Measurements from ENCODE around the gene VASH2. TPM values are rescaled to one million over a fixed set of nuclear protein-coding genes. Genes with fewer than 3 reads are reported as not detected.

VASH2 gene
- total and polyA plus RNA-seq, 9 donors, result 25.3 to 81.7 (median 49.8) TPM

- peak; percentile 21 for DNase-seq
- Histone ChIP-seq H3K27ac (ENCODE audit: low read length) (peak overlapping the region; percentile 94), H3K9me3 (replicated peaks; ENCODE audit: control insufficient read depth, low read depth, low read length) (no peaks in the 10 kb centered on the region), H3K27me3 (ENCODE audit: control insufficient read depth, insufficient read depth, low read length) (no peaks in the 10 kb centered on the region), H3K4me1 (ENCODE audit: control insufficient read depth, insufficient read depth, low read length) (peaks cover 71% of the 10 kb centered on the region), H3K4me3 (ENCODE audit: low read length) (no peak overlapping the region), H3K36me3 (ENCODE audit: control insufficient read depth, insufficient read depth, low read length) (peaks cover 66% of the 10 kb centered on the region)
- 77% methylated on average over 9 of the region's 16 CpGs for WGBS (ENCODE audit: insufficient coverage)
Measured at GRCh38 chr1:212977781-212978645, 27.7 kb downstream of the VASH2 start.

- no peak overlapping the region for H3K4me3 ChIP-seq (ENCODE audit: low read length)
- H3K36me3 ChIP-seq (ENCODE audit: control insufficient read depth, insufficient read depth, low read length), result peaks cover 63% of the 10 kb centered on the region
- H3K27me3 ChIP-seq (ENCODE audit: control insufficient read depth, insufficient read depth, low read length), result no peaks in the 10 kb centered on the region
- H3K9me3 ChIP-seq (replicated peaks; ENCODE audit: control insufficient read depth, low read depth, low read length), result no peaks in the 10 kb centered on the region
- peak; percentile 86 for DNase-seq
- peak overlapping the region; percentile 94 for H3K27ac ChIP-seq (ENCODE audit: low read length)
- H3K4me1 ChIP-seq (ENCODE audit: control insufficient read depth, insufficient read depth, low read length), result peaks cover 70% of the 10 kb centered on the region
- WGBS (ENCODE audit: insufficient coverage), result no CpG with 5 or more reads among the region's 14 CpGs
Measured at GRCh38 chr1:212979340-212980122, 29.2 kb downstream of the VASH2 start.

- Histone ChIP-seq H3K9me3 (replicated peaks; ENCODE audit: control insufficient read depth, low read depth, low read length) (no peaks in the 10 kb centered on the region), H3K4me3 (ENCODE audit: low read length) (no peak overlapping the region), H3K4me1 (ENCODE audit: control insufficient read depth, insufficient read depth, low read length) (peaks cover 70% of the 10 kb centered on the region), H3K27me3 (ENCODE audit: control insufficient read depth, insufficient read depth, low read length) (no peaks in the 10 kb centered on the region), H3K27ac (ENCODE audit: low read length) (peak overlapping the region; percentile 94), H3K36me3 (ENCODE audit: control insufficient read depth, insufficient read depth, low read length) (peaks cover 60% of the 10 kb centered on the region)
- WGBS (ENCODE audit: insufficient coverage), result 20% methylated on average over 1 of the region's 7 CpGs
- peak; percentile 68 for DNase-seq
Measured at GRCh38 chr1:212980123-212980785, 29.9 kb downstream of the VASH2 start.

- no peaks in the 10 kb centered on the region for H3K27me3 ChIP-seq (ENCODE audit: control insufficient read depth, insufficient read depth, low read length)
- peak overlapping the region; percentile 94 for H3K27ac ChIP-seq (ENCODE audit: low read length)
- H3K9me3 ChIP-seq (replicated peaks; ENCODE audit: control insufficient read depth, low read depth, low read length), result no peaks in the 10 kb centered on the region
- H3K4me1 ChIP-seq (ENCODE audit: control insufficient read depth, insufficient read depth, low read length), result peaks cover 68% of the 10 kb centered on the region
- H3K4me3 ChIP-seq (ENCODE audit: low read length), result no peak overlapping the region
- DNase-seq, result peak; percentile 91
- peaks cover 52% of the 10 kb centered on the region for H3K36me3 ChIP-seq (ENCODE audit: control insufficient read depth, insufficient read depth, low read length)
- 40% methylated on average over 7 of the region's 11 CpGs for WGBS (ENCODE audit: insufficient coverage)
Measured at GRCh38 chr1:212981025-212981495, 30.7 kb downstream of the VASH2 start.

- WGBS (ENCODE audit: insufficient coverage), result 77% methylated on average over 3 of the region's 13 CpGs
- H3K27ac ChIP-seq (ENCODE audit: low read length), result peak overlapping the region; percentile 94
Measured at GRCh38 chr1:212981571-212982328, 31.4 kb downstream of the VASH2 start.

GRCh38 chr1:212982430-212983152 lies 32.2 kb downstream of the VASH2 start:
- peak; percentile 35 for DNase-seq
- Histone ChIP-seq H3K27ac (ENCODE audit: low read length) (peak overlapping the region; percentile 94), H3K9me3 (replicated peaks; ENCODE audit: control insufficient read depth, low read depth, low read length) (no peaks in the 10 kb centered on the region), H3K36me3 (ENCODE audit: control insufficient read depth, insufficient read depth, low read length) (peaks cover 41% of the 10 kb centered on the region), H3K4me3 (ENCODE audit: low read length) (no peak overlapping the region), H3K27me3 (ENCODE audit: control insufficient read depth, insufficient read depth, low read length) (no peaks in the 10 kb centered on the region), H3K4me1 (ENCODE audit: control insufficient read depth, insufficient read depth, low read length) (peaks cover 55% of the 10 kb centered on the region)
- no CpG with 5 or more reads among the region's 6 CpGs for WGBS (ENCODE audit: insufficient coverage)

More at GRCh38 chr1:212981571-212982328, 31.4 kb downstream of the VASH2 start:
- peak; percentile 57 for DNase-seq
- H3K36me3 ChIP-seq (ENCODE audit: control insufficient read depth, insufficient read depth, low read length), result peaks cover 49% of the 10 kb centered on the region
- H3K4me1 ChIP-seq (ENCODE audit: control insufficient read depth, insufficient read depth, low read length), result peaks cover 64% of the 10 kb centered on the region
- H3K27me3 ChIP-seq (ENCODE audit: control insufficient read depth, insufficient read depth, low read length), result no peaks in the 10 kb centered on the region
- no peaks in the 10 kb centered on the region for H3K9me3 ChIP-seq (replicated peaks; ENCODE audit: control insufficient read depth, low read depth, low read length)
- H3K4me3 ChIP-seq (ENCODE audit: low read length), result no peak overlapping the region

GRCh38 chr1:212983482-212983881 lies 33.1 kb downstream of the VASH2 start:
- H3K27me3 ChIP-seq (ENCODE audit: control insufficient read depth, insufficient read depth, low read length), result no peaks in the 10 kb centered on the region
- WGBS (ENCODE audit: insufficient coverage), result no CpG with 5 or more reads among the region's 3 CpGs
- H3K4me1 ChIP-seq (ENCODE audit: control insufficient read depth, insufficient read depth, low read length), result peaks cover 46% of the 10 kb centered on the region
- DNase-seq, result no peak
- no peak overlapping the region for H3K27ac ChIP-seq (ENCODE audit: low read length)
- no peak overlapping the region for H3K4me3 ChIP-seq (ENCODE audit: low read length)
- H3K36me3 ChIP-seq (ENCODE audit: control insufficient read depth, insufficient read depth, low read length), result peaks cover 38% of the 10 kb centered on the region
- H3K9me3 ChIP-seq (replicated peaks; ENCODE audit: control insufficient read depth, low read depth, low read length), result no peaks in the 10 kb centered on the region

GRCh38 chr1:212984522-212985291 lies 34.4 kb downstream of the VASH2 start:
- Histone ChIP-seq H3K27me3 (ENCODE audit: control insufficient read depth, insufficient read depth, low read length) (no peaks in the 10 kb centered on the region), H3K9me3 (replicated peaks; ENCODE audit: control insufficient read depth, low read depth, low read length) (no peaks in the 10 kb centered on the region), H3K4me1 (ENCODE audit: control insufficient read depth, insufficient read depth, low read length) (peaks cover 34% of the 10 kb centered on the region), H3K4me3 (ENCODE audit: low read length) (no peak overlapping the region), H3K36me3 (ENCODE audit: control insufficient read depth, insufficient read depth, low read length) (peaks cover 36% of the 10 kb centered on the region), H3K27ac (ENCODE audit: low read length) (no peak overlapping the region)
- DNase-seq, result no peak
- WGBS (ENCODE audit: insufficient coverage), result 100% methylated on average over 1 of the region's 6 CpGs
